IPS DF 4.7 (cell line): ENCODE results near the gene BET1.

Experiments
- DNase-seq: peaks from one replicate; pipeline ENCODE4 v3.0.0-alpha.2; 2013; ENCODE audit warnings: low spot score; ENCODE audit errors: extremely low read depth

BET1 gene

DNA sequence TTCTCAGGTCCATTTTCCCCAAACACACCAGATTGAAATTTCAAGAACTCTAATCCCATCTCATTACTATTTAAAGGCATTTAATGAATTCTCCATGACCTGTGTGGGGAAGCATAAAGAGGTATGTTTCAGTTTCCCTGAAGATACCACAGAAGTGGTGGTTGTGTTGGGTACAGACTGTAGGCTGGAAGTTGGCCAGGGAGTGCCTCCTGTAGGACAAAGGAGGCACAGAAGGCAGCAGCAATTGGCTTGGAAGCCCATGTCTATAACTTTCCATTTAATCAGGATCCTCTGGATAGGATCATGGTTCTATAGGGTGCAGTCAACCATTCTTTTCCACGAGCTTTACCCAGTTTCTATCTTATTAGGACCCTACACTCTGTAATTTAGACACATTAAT lies 8.6 kb upstream of the BET1 start:
- no peak for DNase-seq

GRCh38 chr7:94011714-94012353 lies 7.7 kb upstream of the BET1 start:
- no peak for DNase-seq

DNA sequence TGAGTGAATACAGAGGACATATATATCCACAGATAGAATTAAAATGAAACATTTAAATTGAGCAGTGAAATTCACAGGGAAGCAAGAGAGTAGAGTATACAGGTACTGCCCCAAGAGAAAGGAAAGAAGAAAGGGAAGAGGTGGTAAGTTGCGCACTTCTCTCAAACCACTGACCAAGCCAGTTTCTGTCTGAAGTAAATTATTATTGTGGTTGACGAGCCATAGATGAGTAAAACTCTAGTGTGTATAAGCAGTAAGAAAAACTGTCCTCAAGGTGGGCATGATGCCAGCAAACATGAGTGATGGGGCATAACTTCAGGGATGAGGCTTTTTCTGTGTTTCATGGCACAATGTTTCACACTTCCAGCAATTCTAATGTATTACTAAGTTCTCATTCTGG lies 4.4 kb upstream of the BET1 start:
- no peak for DNase-seq

DNA sequence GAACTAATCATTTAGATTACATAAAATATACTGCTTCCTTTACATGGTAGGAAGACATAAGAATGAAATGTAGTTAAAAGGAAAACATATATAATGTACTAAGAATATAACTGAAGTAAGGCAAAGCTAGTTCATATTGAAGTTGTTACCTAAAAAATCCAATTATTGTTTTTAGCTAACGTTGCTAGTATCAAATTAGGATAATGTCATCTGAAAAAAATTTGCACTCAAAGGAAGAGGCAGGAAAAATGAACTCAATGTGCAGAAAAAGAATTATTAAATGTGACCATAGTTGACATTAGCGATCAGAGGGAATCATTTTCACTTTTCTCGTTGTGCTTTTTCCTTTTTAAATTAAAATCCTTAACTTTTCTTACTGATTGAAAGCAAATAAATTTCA lies 1.6 kb upstream of the BET1 start:
- no peak for DNase-seq

DNA sequence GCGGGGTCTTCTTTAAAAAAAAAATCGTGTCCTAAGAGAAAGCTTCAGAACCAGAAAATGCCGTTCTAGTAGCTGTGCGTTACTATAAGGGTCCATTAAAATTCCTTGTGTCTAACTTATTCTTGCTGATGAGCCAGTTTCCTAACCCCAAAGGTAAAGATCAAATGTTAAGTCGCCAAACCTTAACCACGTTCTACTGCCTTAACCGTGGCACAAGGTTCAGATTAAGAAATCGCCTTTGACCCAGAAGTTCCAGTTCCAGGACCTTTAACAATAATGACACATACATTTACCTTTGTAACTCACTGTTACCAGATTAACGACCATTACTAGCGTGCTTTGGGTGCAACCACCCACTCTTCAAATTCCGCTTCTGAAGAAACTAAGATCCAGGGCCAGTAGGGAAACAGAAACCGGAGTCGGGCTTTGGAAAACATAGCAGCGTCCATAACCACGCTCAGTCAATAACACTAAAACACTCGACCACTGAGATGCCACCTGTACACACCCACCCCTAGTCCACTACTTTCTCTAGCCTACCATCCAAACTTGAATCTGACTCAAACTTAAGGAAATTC lies 620 bp downstream of the BET1 start:
- DNase-seq = no peak

DNA sequence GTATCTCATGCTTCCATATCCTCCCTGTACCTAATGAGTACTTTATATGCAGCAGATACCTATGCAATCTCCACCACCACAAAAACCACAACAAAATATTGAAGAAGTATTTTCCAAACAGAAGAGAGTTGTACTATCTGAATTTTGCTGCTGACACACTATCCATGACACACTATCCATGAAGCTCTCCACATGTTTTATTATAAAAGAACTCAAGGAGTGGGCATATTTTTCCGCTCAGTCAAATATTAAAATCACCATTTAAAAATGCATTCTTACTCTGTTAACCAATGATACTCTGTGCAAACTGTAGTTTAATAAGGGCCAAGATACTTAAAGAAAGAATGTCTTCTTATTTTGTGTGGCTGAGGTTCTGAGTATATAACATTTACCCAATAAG lies 2.8 kb downstream of the BET1 start:
- no peak for DNase-seq

DNA sequence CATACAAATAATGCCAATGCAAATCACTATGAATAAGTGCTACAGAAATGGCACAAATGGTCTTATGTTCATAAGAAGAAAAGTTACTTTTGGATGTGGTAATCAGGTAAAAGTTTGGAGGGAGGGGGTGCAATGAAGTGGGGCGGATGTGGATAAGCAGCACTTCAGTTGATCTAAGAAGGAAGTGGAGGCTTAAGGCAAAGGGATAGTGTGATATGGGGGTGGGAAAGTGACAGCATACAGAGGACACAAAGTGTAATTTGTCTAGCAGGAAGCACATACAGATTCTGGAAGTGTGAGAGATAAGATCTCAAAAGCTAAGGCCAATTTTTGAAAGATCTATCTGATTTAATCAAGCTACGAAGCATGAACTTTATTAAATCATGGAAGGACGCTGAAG lies 6.3 kb downstream of the BET1 start:
- DNase-seq = no peak

DNA sequence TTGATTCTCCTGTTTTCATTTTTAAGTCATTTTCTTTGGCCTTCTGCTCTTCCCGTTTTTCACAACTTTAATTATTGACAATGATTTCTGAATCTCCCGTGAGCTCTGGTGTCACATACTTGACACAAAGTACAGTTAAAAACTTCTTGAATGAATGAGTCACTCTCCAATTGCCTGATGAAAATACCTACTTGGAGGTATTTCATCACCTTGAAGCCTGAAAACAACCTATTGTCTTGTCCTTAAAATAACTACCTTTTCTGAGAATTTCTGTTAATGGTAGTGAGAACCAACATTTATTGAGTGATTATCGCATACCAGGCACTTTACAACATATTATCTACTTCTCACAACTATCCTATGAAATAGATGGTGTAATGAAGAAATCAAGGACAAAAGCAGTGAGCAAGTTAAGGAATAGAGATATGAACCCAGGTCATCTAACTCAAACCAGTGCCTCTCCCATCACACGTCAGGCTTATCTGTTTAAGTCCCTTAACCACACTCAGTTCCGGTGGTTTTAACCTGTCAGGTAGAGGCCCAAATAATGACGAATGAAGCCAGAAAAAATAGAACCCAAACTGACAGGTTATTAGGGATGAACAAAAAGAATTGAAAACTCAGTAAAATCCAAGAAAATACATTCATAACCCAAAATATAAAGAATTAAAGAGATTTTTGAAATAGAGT lies 11.6 kb downstream of the BET1 start:
- no peak for DNase-seq

GRCh38 chr7:93987297-93987696 lies 16.9 kb downstream of the BET1 start:
- DNase-seq = no peak

- no peak for DNase-seq
Observed at GRCh38 chr7:93985101-93985500, 19.1 kb downstream of the BET1 start.

- DNase-seq = no peak
Observed at GRCh38 chr7:93984024-93984423, 20.1 kb downstream of the BET1 start.

DNA sequence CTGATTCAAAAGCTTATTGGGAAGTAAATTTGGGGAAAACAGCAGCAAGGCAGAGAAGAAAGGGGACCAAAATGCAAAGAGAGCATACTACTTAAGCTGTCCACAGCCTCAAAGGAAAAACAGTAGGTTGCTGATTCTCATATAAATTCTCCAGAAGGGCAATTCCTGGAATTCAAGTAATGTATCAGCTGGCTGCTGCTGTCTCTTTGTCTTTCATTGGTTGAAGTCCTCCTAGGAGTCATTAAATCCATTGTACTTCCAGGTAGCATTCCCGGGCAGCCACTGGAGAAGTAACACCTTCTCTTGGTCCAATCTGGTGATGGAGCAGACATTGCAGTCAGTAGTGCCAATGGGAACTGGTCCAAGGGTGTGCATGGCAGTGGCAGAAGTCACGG lies 22.7 kb downstream of the BET1 start:
- DNase-seq = peak; percentile 38

DNA sequence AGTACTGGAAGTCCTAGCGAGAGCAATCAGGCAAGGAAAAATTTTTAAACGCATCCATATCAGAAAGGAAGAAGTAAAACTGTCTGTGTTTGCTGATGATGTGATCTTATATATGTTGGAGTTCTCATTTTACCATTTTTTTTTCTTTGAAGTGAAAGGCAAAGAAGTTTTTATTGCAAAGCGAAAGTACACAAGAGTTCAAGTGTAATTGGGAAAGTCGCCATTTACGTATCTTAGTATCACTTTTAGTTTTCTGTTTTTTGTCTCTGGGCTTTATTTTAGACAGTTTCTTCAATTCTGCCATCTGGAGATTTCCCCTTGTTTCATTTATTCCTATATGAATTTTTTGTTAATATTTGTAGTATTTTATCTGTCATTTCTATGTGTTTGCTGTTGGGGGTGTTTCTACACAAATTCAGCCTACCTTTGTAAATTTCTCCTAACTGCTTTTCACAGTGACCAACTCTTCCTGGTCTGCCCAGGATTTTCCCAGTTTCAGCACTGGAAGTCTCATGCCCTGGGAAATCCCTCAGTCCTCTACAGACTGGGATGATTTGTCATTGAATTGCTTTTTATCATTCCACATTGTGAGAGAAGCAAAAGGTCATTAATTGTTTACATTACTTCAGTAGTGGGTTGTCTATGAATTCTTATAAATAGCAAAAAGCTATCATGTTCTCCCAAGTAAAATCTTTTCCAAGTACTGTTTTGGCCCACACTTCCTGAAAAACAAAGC lies 23.2 kb downstream of the BET1 start:
- no peak for DNase-seq

- no peak for DNase-seq
Observed at GRCh38 chr7:93977211-93977950, 26.8 kb downstream of the BET1 start.

- no peak for DNase-seq
Observed at GRCh38 chr7:93973134-93973533, 31.0 kb downstream of the BET1 start.

DNA sequence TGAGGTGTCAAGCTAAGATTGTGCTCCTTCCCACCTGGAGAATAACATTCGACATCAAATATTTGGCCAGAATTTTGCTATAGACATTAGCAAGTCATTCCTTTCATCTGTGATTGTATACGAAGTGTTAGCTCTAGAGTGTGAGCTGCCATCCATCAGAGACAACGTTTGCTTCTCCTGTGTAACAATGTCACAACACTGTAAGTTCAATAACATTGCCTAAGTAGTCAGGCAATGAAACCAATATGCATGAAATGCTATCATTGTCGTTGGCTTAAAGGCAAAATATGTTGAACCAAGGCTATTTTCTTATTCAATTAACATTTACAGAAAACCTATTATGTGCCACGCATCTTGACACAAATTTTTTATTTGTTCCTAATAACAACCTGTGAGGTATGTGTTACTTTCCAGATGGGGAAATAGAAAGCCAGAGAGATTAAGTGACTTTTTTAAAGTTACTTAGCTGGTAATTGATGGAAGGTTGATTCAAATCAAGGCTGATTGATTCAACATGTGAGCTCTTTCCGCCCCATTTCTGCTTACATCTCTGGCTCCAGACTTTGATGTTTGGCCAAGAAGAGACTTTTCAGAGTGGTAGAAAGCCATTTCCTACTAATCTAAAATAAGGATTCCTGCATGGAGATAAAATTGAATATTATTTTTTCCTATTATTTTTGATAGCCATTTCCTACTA lies 32.0 kb downstream of the BET1 start:
- DNase-seq = no peak

DNA sequence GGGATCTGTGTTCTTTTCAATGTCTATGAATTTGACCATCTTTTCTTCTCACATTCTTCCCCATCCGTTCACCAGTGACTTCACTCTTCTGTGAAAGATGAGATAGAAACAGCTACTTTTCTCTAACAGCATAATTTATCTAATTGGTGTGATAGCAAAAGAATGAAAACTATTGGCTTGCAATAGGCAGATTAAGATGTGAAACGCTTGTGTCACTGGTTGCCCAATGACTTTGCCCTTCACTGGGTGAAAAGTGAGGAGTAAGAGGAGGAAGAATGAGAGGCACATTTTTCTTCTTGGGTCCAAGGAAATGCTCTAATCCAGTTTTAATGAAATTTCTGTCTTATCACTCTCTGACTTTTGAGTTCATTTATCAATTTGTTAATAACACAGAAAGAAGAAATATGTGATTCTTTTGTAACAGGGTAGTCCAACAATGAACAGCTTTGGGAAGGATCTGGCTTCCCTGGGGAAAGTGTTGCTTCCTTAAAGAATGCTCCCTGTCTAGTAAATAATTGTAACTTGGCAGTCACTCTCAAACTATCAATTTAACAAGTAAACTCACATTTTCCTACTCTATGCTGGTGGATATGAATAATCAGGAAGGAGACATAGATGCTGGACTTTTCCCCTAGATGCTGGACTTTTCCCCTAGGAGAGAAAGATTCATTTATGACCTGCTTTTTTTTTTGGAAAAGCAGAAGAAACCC lies 35.1 kb downstream of the BET1 start:
- DNase-seq = no peak

GRCh38 chr7:93964813-93965212 lies 39.3 kb downstream of the BET1 start:
- no peak for DNase-seq

DNA sequence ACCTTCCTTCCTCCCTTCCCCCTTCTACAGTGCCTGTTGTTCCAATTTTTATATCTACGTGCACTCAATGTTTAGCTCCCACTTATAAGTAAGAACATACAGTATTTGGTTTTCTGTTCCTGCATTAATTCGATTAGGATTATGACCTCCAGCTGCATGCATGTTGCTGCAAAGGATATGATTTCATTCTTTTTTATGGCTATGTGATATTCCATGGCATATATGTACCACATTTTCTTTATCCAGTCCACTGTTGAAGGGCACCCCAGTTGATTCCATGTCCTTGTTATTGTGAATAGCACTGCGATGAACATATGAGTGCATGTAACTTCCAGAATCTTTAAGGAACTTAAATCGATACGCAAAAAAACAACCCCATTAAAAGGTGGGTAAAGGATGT lies 39.9 kb downstream of the BET1 start:
- no peak for DNase-seq

GRCh38 chr7:93960986-93961385 lies 43.2 kb downstream of the BET1 start:
- no peak for DNase-seq
